Measurements from ENCODE around the gene IFNL3.
A peak's percentile ranks its signal among the peaks of the same experiment; 100 is the strongest.
"Not testable (repeated sequence)": the region's sequence is repeated elsewhere in the genome, so short reads cannot be mapped to it uniquely, and the experiment has no call there.

Gene IFNL3

GRCh38 chr19:39252458-39252857 lies 7.7 kb upstream of the IFNL3 start:
- no peak for DNase-seq

GRCh38 chr19:39251846-39252245 lies 7.0 kb upstream of the IFNL3 start:
- no peak for DNase-seq

GRCh38 chr19:39251081-39251480 lies 6.3 kb upstream of the IFNL3 start:
- DNase-seq: no peak

GRCh38 chr19:39248806-39249205 lies 4.0 kb upstream of the IFNL3 start, which contains the start of gene IFNL4:
IFNL4 (minus strand) TSS chr19:39248856.
- DNase-seq: no peak

- no peak for DNase-seq
Observed at GRCh38 chr19:39247701-39248664, 3.2 kb upstream of the IFNL3 start.

GRCh38 chr19:39246951-39247669 lies 2.3 kb upstream of the IFNL3 start:
- peak; percentile 14 to 22 for DNase-seq

- DNase-seq: not testable (repeated sequence)
Observed at GRCh38 chr19:39245166-39245565, 360 bp upstream of the IFNL3 start.

- DNase-seq: not testable (repeated sequence)
Observed at GRCh38 chr19:39243741-39244140, 1.1 kb downstream of the IFNL3 start.

- no peak for DNase-seq
Observed at GRCh38 chr19:39240421-39240820, 4.4 kb downstream of the IFNL3 start.

- no peak for DNase-seq
Observed at GRCh38 chr19:39238944-39239343, 5.9 kb downstream of the IFNL3 start.

GRCh38 chr19:39238209-39238608 lies 6.6 kb downstream of the IFNL3 start:
- no peak for DNase-seq

- DNase-seq: peak; percentile 29 to 57
Observed at GRCh38 chr19:39237200-39238184, 7.3 kb downstream of the IFNL3 start.

GRCh38 chr19:39236527-39236926 lies 8.3 kb downstream of the IFNL3 start:
- peak in 1 of 2 donors; percentile 8 for DNase-seq

- DNase-seq: no peak
Observed at GRCh38 chr19:39232708-39233107, 12.1 kb downstream of the IFNL3 start.

- DNase-seq: no peak
Observed at GRCh38 chr19:39230096-39230764, 14.6 kb downstream of the IFNL3 start.

GRCh38 chr19:39224910-39225309 lies 19.9 kb downstream of the IFNL3 start:
- no peak for DNase-seq

- no peak for DNase-seq
Observed at GRCh38 chr19:39223703-39224279, 21.0 kb downstream of the IFNL3 start.

GRCh38 chr19:39219108-39219507 lies 25.7 kb downstream of the IFNL3 start:
- not testable (repeated sequence) for DNase-seq

GRCh38 chr19:39218230-39219007 lies 26.4 kb downstream of the IFNL3 start:
- no peak for DNase-seq

GRCh38 chr19:39217094-39217493 lies 27.7 kb downstream of the IFNL3 start:
- DNase-seq: no peak

- not testable (repeated sequence) for DNase-seq
Observed at GRCh38 chr19:39215323-39215722, 29.5 kb downstream of the IFNL3 start.
